Left forelimb (tissue), 1 donor: ENCODE results near the gene EFS.
"Not testable (repeated sequence)": the region's sequence is repeated elsewhere in the genome, so short reads cannot be mapped to it uniquely, and the experiment has no call there.

Source experiments
- DNase-seq: peaks from one replicate; pipeline ENCODE4 v3.0.0-alpha.2; 2018; ENCODE audit warnings: low spot score

The EFS gene

DNA sequence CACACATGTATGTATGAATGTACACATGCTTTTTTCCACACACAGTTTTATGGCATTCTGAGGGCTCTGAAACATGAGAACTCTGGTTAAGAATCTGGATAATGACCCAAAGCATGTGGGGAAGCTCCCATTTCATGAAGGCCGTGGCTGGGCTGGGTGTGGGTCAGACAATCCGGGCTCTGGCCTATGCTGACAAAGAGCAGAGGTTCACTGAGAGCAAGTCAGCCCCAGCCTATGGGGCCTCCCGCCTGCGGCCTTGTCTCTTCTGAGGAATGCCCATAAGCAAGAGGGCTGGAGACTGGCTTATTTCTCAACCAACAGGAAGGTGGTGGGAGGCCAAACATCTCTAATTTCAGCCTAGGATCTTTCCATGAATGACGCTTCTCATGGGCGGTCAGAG is 34.6 kb upstream of the EFS start:
- DNase-seq, result no peak

DNA sequence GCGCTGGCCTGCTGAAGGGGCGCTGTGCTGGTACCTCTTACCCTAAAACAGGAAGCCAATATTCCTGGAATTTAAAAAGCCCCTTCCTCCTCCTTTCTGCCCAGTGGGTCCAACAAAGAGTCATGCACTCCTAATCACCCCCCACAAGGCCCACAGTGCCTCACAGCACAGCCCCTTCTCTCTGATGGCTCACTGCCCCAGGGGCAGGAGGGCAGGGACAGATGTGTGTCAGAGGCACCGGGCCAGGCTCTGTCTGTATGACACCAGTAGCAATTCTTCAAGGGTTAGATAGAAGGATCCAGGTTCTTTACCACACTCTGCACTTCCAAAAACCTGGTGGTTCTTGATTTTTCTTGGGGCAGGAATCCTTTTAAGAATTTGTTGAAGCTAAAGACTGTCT is 34.2 kb upstream of the EFS start:
- DNase-seq, result no peak

DNA sequence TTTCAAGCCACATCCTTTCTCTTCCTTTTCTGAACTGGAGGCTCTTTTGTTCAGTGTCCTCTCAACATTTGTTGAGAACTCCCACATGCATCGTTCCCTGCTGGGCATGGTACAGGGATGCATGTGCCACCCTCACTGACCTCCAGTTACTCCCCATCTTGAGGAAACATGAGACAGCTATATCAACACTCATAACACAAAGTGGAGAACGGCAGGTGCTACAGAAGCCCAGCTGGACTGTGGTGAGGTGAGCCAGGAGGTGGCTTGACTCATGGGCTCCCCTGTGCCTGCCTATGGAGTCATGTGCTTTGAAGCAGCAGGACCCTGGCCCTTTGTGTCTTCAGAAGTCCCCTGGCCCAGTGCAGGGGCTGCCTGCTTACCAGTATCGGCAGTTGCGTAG is 33.4 kb upstream of the EFS start:
- DNase-seq, result no peak

DNA sequence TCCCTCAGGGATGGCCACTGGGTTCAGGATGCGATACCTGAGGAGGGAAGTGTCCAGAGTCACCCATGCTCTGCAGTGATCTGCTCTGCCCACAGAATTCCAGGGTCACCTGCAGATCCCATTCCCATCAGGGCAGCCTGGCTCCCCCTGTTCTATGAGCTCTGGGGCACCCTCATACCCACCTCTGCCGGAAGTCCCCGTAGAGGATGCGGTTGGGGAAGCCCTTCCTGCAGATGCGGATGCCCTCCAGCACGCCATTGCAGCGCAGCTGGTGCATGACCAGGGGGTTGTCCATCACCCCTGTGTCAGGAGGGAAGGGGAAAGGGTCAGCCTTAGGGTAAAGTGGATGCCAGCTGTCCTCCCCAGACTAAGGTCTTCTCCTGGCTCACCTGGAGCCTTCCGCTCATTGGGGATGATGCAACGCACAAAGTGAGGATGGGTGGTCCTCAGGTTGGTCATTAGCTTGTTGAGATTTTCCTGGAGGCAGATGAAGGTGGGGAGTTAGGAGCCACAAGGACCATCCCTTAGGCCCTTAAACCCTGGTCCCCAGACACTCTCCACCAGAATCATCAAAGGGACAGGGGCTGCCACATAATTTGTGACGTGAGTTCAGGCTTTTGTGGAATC is 31.9 kb upstream of the EFS start:
- no peak for DNase-seq

DNA sequence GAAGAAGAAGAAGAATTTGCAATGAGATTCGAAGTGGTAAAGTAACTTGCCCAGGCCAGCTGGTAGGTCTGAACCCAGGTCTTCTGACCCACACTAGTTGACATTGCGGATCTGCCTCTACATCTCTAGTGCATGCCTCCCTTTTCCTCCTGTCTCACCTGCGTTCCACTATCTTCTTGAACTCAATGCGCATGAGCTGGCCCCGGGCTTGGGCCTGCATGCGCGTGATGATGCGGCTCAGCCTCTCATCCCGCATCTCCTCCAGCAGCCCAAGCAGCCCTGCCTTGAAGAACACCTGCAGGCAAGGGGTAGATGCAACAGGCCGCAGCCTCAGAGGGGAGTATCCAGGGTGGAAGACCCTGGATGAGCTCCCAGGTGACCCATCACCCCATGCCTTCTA is 31.2 kb upstream of the EFS start:
- DNase-seq, result no peak

DNA sequence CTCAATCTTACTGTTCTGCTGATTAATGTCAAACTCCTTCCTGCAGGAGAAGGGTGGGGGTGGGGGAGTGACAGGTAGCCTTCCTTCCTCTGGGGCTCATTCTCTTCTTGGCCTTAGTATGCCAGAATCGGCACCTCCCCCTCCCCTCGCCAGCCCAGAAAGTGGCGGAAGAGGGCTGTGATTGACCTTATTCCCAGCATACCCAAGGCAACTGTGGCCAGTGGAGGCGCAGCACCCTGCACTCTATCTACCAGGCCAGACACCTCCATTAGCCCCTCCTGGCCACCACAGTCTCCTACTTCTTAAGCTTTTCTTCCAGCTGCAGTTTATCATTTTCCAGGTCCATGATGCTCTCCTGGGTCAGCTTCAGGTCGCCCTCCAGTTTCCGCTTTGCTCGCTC is 27.6 kb upstream of the EFS start:
- no peak for DNase-seq

DNA sequence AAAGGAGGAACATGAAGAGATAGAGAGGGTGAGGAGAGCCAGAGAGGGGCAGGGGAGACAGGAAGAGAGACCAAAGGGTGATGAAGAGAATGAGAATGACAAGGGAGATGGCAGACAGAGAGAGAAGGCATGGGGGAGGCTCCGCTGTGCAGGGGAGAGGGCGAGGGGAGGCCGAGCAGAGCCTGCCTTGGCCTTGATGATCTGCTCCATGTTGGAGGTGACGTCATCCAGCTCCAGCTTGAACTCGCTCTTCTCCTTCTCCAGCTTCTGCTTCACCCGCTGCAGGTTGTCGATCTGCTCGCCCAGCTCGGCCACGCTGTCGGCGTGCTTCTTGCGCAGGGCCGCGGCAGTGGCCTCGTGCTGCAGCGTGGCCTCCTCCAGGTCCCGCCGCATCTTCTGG is 24.9 kb upstream of the EFS start:
- DNase-seq, result not testable (repeated sequence)

DNA sequence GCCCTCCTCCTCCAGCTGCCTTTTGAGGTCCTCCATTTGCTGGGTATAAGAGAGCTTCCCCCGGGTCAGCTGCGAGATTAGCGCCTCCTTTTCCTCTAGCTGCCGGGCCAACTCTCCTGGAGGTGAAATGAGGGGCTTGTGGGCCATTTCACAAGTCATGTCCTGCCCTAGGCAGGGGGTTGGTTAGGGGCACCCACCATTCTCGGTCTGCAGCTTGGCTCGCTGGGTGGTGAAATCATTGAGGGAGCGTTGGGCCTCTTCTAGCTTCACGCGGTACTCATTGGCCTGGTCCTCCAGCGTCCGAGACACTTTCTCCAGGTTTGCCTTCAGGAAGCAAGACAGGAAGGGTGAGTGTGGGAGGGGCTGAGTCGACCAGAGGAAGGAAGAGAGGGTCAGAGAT is 24.4 kb upstream of the EFS start:
- no peak for DNase-seq

DNA sequence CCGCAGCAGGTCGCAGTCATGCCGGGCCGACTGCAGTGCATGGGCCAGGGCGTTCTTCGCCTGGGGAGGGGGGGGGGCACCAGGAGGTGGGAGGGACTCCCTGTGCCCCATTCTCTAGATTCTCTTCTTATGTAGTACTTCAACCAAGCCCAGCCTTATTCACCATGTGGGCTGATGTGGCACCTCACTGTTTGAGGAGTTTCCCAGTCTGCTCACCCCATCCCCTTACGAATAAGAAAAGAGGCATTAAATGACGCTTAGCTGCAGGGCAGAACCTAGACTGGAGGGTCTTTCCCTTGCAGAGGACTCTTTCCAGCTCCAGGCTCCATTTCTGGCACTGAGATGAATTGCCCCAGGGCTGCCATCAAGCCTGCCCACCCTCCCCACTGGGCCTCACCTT is 24.0 kb upstream of the EFS start:
- no peak for DNase-seq

DNA sequence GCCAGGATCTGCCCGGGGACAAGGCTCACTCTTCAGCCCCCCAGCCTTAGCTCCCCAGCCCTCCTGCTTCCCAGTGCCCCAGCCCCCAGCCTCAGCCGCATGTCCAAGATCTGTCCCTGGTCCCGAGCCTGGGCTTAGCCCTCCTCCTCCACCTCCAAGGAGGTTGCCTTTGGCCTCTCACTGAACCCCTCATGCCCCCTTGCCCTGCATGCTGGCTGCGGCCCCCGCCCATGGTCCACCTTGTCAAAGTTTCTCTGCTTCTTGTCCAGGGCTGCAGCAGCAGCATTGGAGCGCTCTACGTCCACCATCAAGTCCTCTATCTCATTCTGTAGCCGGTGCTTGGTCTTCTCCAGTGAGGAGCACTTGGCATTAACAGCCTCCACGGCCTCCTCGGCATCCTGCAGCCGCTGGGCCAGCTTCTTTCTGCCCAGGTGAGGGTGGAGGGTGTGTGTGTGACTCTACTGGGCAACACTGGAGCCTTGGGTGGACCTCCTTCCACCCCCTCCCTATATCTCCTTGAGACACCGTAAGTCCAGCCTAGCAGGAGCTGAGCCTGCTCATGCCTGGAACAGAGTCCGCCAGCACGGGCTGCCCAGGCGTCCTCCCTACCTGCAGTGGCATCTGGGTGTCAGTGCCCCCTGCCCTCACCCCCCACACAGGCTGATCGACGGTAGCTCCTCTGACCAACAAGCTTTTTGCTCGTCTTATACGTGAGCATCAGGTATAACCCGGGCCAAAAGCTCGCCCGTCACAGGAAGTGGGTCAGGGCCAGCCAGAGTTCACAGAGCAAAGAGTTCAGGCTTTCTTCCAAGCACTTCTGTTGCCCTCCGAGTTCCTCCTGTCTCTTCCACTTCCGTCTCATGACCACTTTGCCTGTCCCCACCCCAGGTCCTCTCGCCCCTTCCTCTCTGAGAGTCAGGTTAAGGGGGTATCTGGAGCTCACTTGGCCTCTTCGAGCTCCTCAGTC is 23.2 kb upstream of the EFS start:
- DNase-seq, result no peak

DNA sequence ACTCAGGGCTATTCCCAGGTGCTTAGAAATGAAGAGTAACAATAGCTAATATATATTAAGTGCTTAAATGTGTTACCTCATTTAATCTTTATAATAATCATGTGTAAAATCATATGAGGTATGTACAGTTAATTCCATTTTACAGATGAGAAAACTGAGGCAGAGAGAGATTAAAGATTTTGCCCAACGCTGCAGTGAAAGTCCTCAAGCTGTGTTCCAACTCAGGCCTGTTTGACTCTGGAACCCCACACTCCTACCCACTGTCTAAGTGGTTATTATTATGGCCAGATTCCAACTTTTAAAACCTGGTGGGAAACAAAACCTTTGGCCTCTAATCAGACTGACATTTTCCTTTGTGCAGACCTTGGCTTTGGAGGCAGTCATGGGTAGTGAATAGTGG is 22.0 kb upstream of the EFS start:
- no peak for DNase-seq

DNA sequence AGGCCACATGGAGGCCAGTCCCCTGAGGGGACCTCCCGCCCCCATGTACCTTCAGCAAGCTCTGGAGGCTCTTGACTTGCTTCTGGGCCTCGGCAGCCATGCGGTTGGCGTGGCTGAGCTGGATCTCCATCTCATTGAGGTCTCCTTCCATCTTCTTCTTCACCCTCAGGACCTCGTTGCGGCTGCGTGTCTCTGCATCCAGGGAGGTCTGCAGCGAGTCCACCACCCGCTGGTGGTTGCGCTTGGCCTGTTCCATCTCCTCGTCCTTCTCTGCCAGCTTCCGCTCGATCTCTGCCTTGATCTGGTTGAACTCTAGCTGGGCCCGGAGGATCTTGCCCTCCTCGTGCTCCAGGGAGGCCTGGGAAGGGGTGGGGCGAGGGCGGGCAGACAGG is 21.3 kb upstream of the EFS start:
- not testable (repeated sequence) for DNase-seq

DNA sequence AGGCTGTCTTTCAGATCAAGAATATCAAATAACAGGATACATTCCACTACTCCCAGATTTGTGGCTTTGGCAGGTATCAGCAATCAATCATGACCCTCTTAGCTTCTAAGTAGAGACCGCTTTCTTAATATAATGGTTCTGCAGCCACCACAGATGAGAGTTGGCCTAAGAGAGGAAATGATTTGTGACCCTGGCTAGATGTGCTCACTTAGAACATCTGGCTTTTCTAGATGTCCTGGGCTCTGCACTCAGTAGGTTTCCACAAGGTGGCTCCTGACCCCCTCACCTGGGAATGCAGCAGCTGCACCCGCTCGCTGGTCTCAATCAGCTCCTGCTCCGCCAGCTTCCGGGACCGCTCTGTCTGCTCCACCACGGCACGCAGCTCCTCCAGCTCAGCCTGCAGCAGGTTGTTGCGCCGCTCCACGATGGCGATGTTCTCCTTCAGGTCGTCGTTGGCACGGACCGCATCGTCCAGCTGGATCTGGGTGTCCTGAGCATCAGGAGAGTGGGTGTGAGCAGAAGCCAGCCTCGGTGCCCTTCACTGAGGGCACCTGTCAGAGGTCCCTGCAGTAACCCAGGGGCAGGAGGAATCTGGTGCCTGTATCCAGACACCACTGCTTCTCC is 20.8 kb upstream of the EFS start:
- no peak for DNase-seq

DNA sequence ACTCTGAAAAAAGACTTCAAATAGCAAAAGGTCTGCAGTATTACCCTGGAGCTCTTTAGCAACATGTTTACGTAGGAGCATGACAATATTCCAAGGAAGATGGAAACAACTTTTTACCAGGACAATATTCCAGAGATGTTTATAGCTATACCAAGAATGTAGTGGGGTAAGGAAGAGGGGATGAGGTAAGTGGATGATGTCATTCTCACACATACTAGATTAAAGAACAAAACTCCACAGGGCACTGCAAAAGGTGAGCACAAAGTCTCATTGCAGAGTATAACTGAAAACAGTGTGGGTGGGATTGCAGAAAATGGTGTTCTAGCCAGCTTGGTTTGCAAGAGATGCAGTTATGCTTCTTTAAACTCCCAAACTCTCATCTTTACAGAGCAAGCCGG is 20.3 kb upstream of the EFS start:
- DNase-seq, result no peak

DNA sequence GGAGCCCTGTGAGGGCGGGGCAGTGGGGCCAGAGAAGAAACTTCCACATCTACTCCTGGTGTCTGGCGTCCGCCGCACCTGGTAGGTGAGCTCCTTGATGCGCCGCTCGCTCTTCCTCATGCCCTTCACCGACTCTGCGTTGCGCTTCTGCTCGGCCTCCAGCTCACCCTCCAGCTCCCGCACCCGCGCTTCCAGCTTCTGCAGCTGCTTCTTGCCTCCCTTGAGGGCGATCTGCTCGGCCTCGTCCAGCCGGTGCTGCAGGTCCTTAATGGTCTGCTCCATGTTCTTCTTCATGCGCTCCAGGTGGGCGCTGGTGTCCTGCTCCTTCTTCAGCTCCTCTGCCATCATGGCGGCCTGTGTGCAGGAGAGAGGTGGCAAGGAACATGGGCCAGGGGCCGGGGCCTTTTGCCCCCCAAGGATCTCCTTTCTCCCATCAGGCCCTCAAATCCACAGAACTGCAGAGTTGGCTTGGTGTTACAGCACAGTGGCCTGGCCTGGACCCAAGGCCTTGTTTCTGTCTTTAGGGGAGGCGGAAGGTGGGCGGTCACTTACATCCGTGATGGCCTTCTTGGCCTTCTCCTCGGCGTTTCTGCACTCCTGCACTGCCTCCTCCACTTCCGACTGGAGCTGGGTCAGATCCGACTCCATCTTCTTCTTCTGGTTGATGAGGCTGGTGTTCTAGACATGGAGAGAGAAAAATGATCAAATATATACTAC is 19.6 kb upstream of the EFS start:
- no peak for DNase-seq

DNA sequence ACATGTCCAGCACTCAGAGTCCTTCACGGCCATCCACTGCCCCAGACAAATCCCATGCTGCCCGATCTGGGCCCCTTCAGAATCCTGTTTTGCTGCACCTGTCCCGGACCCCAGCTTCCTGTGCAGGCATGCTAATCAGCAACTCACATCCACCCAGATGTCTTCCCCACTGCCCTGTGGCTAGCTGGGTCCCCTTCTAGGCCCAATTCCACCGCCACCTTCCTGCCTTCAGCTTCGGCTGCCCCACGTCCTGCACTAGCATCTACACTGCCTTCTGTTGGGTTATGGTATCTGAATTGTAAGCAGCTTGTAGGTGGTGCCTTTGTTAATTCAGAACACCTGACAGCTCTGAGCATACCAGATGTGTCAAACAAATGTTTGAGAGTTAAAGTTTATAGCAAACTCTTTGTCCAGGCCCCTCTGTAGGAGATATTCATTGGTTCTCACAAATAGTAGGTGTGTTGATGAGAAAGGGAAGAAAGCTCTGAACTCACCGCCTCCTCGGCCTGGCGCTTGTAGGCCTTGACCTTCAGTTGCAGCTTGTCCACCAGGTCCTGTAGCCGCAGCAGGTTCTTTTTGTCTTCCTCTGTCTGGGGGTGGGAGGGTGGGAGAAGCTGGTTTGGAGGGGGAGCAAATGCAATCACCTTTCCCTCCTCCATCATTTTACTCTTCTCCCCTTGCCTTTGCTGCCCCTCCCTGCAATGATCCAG is 17.9 kb upstream of the EFS start:
- no peak for DNase-seq

DNA sequence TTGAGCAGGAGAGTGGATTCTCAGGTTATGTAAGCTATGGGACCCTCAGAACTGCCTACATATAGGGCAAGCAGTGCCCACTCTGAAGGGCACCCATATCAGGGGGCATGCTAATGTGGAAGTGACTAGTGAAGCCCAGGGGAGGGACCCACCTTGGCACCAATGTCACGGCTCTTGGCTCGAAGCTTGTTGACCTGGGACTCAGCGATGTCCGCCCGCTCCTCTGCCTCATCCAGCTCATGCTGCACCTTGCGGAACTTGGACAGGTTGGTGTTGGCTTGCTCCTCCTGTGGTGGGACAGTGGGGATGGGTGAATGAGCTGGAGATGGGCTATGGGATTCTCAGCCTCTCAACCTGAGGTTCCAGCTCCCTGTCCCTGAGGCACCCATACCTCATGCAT is 17.3 kb upstream of the EFS start:
- no peak for DNase-seq

DNA sequence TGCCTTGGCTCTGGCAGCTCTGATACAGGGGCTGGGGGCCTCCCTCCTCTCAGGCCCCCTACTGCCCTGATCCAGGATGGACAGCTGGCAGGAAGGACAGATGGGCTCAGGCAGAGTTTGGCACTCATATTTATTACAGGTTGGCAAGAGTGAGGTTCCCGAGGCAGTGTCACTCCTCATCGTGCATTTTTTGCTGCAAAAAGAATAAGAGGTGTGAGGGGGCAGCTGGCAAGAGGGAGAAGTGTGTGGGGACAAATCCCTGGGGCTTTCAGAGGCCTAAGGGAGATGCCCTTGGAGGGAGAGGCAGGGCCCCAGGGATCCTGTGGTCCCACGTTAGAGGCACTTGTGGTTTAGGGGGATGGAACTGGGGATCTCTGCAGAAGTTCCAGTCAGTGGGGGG is 16.9 kb upstream of the EFS start:
- DNase-seq, result no peak

DNA sequence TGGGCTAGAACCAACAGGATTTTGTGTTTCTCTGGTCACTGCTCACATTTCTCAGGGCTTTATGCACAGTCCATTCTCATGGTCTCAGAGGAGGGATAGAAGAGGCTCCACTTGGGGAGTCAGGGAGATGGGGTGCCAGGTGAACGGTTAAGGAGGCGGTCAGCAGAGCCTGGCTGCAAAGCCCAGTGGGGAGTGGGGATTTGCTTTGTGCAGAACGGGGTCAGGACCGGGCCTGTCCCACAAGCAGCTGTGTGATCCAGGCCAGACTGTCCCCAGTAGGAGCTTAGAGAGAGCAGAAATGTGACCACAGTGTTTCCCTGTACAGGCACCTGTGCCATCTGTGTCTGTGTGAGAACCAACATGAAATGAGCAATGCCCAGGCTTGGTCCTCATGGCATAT is 16.0 kb upstream of the EFS start:
- no peak for DNase-seq

DNA sequence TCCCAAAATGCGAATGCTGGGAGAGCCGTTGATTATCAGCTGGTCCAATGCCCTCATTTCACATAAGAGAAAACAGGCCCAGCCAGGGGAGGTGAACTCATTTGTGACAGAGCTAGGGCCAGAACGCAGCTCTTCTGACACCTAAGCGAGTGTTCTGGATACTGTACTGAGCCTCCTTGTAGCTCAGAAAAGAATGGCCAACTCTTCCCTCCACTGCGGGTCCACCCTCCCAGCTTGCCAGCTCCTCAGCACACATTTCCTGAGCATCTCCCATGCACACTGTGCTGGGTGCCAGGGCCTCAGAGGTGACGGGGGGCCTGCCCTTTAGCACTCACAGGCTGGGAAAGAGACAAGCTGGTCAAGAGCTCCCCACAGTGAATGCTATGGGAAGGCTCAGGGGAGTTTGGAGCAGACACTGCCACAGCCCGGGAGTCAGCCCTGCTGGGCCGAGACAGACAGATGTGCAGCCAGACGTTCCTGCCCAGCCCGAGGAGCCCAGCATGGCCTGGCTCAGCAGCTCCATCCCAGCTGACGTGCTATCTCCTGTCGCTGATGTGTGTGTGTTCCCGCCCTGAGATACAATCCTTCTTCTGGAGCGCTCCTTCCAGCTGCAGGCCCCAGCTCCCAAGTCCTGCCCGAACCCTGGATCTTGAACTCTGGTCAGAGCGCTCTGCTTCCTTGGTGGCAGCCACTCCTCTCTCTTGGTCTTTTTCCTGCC is 15.4 kb upstream of the EFS start:
- no peak for DNase-seq
